HL-60 (cell line): ENCODE data around the gene FTH1.

Experiments
- CTCF ChIP-seq: IDR thresholded peaks from one replicate; pipeline ENCODE4 v1.5.1; 2011; ENCODE audit warnings: low read length, control low read depth, inconsistent platforms; ENCODE audit not compliant: insufficient read depth
- POLR2AphosphoS5 ChIP-seq: IDR thresholded peaks from 2 replicates; pipeline ENCODE4 v1.6.1; 2012; ENCODE audit warnings: low read depth
- REST ChIP-seq: IDR thresholded peaks from 2 replicates; pipeline ENCODE4 v1.6.1; 2012; ENCODE audit warnings: low read depth; ENCODE audit not compliant: insufficient replicate concordance
- SPI1 ChIP-seq: IDR thresholded peaks from 2 replicates; pipeline ENCODE4 v1.6.1; 2012; ENCODE audit warnings: low read depth, mild to moderate bottlenecking, borderline replicate concordance

GRCh38 chr11:61980783-61981541 lies 13.5 kb upstream of the FTH1 start:
- TF ChIP-seq CTCF (no peak), REST (no peak), POLR2AphosphoS5 (no peak), SPI1 (no peak)
